Endothelial cell of umbilical vein (primary cell): ENCODE measurements around the gene TSPAN31. TPM values are rescaled to one million over a fixed set of nuclear protein-coding genes. Genes with fewer than 3 reads are reported as not detected.

Source experiments
- BruUV-seq: library from RNA; stranded (reverse); fragments of 400-500 nt; replicated peaks from 2 replicates; lab custom pipeline; 2021; lab: Mats Ljungman, UMichigan
- CTCF ChIA-PET: fragments of 300-600, 350-600 bp; sonication (Branson Sonifier 250); formaldehyde crosslinking; loops from one replicate; lab custom pipeline; 2021; ENCODE audit warnings: antibody characterized with exemption, inconsistent platforms; lab: Charles Lee
- POLR2A ChIA-PET: fragments of 300-600, 350-600 bp; sonication (Branson Sonifier 250); formaldehyde crosslinking; loops from one replicate; lab custom pipeline; 2021; ENCODE audit warnings: antibody characterized with exemption, inconsistent platforms; lab: Charles Lee
- DNase-seq: peaks from one replicate; pipeline ENCODE4 v3.0.0-alpha.2; 2011; ENCODE audit warnings: low read depth, low spot score
- FAIRE-seq: peaks from 2 replicates; lab custom pipeline; 2011; peaks lifted over from hg19 to GRCh38; lab: Jason Lieb, UNC
- H2AFZ ChIP-seq: 2 replicates; pipeline ENCODE4 v1.6.0; 2012; ENCODE audit warnings: low read depth, low read length, control low read depth, inconsistent platforms
- H3K27ac ChIP-seq: 2 replicates; pipeline ENCODE4 v1.5.1; 2011; ENCODE audit warnings: low read depth, mild to moderate bottlenecking, control low read depth, low read length, moderate library complexity; ENCODE audit not compliant: insufficient read depth
- H3K27me3 ChIP-seq, 2 experiments: 2 replicates each; pipeline versions ENCODE4 v1.6.0 to v1.6.1; 2011; ENCODE audit warnings: low read length in 2 of 2, mixed read lengths in 1 of 2; ENCODE audit not compliant: control insufficient read depth in 2 of 2, insufficient read depth in 2 of 2
- H3K36me3 ChIP-seq, 2 experiments: 2 replicates in 1 of 2; 3 replicates in 1 of 2; pipeline ENCODE4 v1.5.1; 2011; ENCODE audit warnings: low read length in 2 of 2, mild to moderate bottlenecking in 1 of 2, moderate library complexity in 1 of 2; ENCODE audit not compliant: control insufficient read depth in 2 of 2, insufficient read depth in 2 of 2; ENCODE audit errors: extremely low read depth in 1 of 2
- H3K4me1 ChIP-seq: 3 replicates; pipeline ENCODE4 v1.5.1; 2011; ENCODE audit warnings: mild to moderate bottlenecking, low read length; ENCODE audit not compliant: control insufficient read depth, insufficient read depth; ENCODE audit errors: extremely low read depth
- H3K4me2 ChIP-seq: 2 replicates; pipeline ENCODE4 v1.6.1; 2011; ENCODE audit warnings: low read length, control low read depth, mixed read lengths; ENCODE audit not compliant: insufficient read depth
- H3K4me3 ChIP-seq, 3 experiments: fragments of 200-600 bp in 1 of 3; sonication (generic), shearing (Covaris generic) in 1 of 3; replicated peaks in 1 of 3; 2 replicates each; pipeline ENCODE4 v1.5.1; 2011 to 2016; ENCODE audit warnings: control low read depth in 3 of 3, low read length in 3 of 3, mild to moderate bottlenecking in 2 of 3, inconsistent platforms in 1 of 3, low read depth in 1 of 3, moderate library complexity in 1 of 3; ENCODE audit not compliant: insufficient read depth in 1 of 3
- H3K79me2 ChIP-seq: 2 replicates; pipeline ENCODE4 v1.6.0; 2012; ENCODE audit warnings: low read length, inconsistent platforms; ENCODE audit not compliant: control insufficient read depth, insufficient read depth
- H3K9ac ChIP-seq: replicated peaks from 2 replicates; pipeline ENCODE3; 2011; ENCODE audit warnings: low read length, control low read depth; ENCODE audit not compliant: insufficient read depth; ENCODE audit errors: extremely low read depth
- H3K9me1 ChIP-seq: replicated peaks from 3 replicates; pipeline ENCODE4 v1.6.0; 2011; ENCODE audit warnings: mild to moderate bottlenecking, low read length; ENCODE audit not compliant: control insufficient read depth, insufficient read depth; ENCODE audit errors: extremely low read depth
- H3K9me3 ChIP-seq: replicated peaks from 2 replicates; pipeline ENCODE4 v1.5.1; 2012; ENCODE audit warnings: low read length, inconsistent platforms; ENCODE audit not compliant: control insufficient read depth, insufficient read depth
- H4K20me1 ChIP-seq: replicated peaks from 2 replicates; pipeline ENCODE3; 2011; ENCODE audit warnings: mild to moderate bottlenecking, low read length; ENCODE audit not compliant: control insufficient read depth, insufficient read depth; ENCODE audit errors: extremely low read depth
- CTCF ChIP-seq, 2 donors: IDR thresholded peaks; 1 replicate in 1 of 2; 2 replicates in 1 of 2; pipeline ENCODE4 v1.5.1; 2011; ENCODE audit warnings: low read length in 2 of 2, mild to moderate bottlenecking in 2 of 2, moderate library complexity in 2 of 2, control low read depth in 1 of 2, inconsistent platforms in 1 of 2, low read depth in 1 of 2; ENCODE audit not compliant: insufficient read depth in 1 of 2; ENCODE audit errors: extremely low read depth in 1 of 2
- EZH2 ChIP-seq: IDR thresholded peaks from 2 replicates; pipeline ENCODE4 v1.6.1; 2012; ENCODE audit warnings: borderline replicate concordance, low read depth, mild to moderate bottlenecking, moderate library complexity, low read length, inconsistent platforms; ENCODE audit not compliant: severe bottlenecking
- FOS ChIP-seq: IDR thresholded peaks from 2 replicates; pipeline ENCODE4 v1.6.1; 2011; ENCODE audit warnings: mild to moderate bottlenecking, low read length, moderate library complexity, borderline replicate concordance; ENCODE audit not compliant: insufficient read depth
- GATA2 ChIP-seq: IDR thresholded peaks from 2 replicates; pipeline ENCODE4 v1.7.0; 2011; ENCODE audit warnings: low read depth, mild to moderate bottlenecking, moderate library complexity, mixed read lengths, low read length; ENCODE audit not compliant: insufficient read length, insufficient read depth
- JUN ChIP-seq: IDR thresholded peaks from 2 replicates; pipeline ENCODE4 v1.6.1; 2011; ENCODE audit warnings: borderline replicate concordance, low read depth; ENCODE audit not compliant: insufficient read length, insufficient read depth
- MAX ChIP-seq: IDR thresholded peaks from 2 replicates; pipeline ENCODE4 v1.6.1; 2011; ENCODE audit not compliant: insufficient read depth, insufficient read length
- MYC ChIP-seq: IDR thresholded peaks from one replicate; pipeline ENCODE4 v1.6.1; 2011; ENCODE audit warnings: mild to moderate bottlenecking, low read depth, low read length
- POLR2A ChIP-seq: IDR thresholded peaks from 2 replicates; pipeline ENCODE4 v1.6.1; 2012; ENCODE audit warnings: low read depth, mild to moderate bottlenecking, control low read depth, low read length
- POLR2AphosphoS5 ChIP-seq: IDR thresholded peaks from 2 replicates; pipeline ENCODE4 v1.6.1; 2012; ENCODE audit warnings: low read depth, mild to moderate bottlenecking, control low read depth, low read length, moderate library complexity; ENCODE audit not compliant: insufficient read depth
- dilution Hi-C: fragments of 300-500 bp; cut with MboI; formaldehyde crosslinking; loops from one replicate; pipeline ENCODE4 v1.15.0; 2019; ENCODE audit warnings: low sequenced_read_pairs; ENCODE audit not compliant: extremely low pct_ligation_motif_present
- intact Hi-C: fragments of 100-400 bp; cut with micrococcal nuclease; formaldehyde crosslinking; loops from one replicate; pipeline ENCODE4 v1.10.0; 2022
- polyA plus RNA-seq, 4 experiments: library from polyadenylated mRNA; depleted of rRNA in 3 of 4; stranded (reverse) in 3 of 4; unstranded in 1 of 4; fragments of >200 nt; gene quantifications; 2 replicates each; pipeline versions ENCODE4 v1.2.1 to v1.2.3, GENCODE V29; 2011 to 2012; ENCODE audit warnings: missing spikeins in 1 of 4
- total RNA-seq: library from RNA; stranded (reverse); gene quantifications from 2 replicates; pipeline ENCODE4 v1.2.3, GENCODE V29; 2021

The TSPAN31 gene
- total and polyA plus RNA-seq, 2 donors (not counting 3 experiments of a cell fraction or from before 2014, with no cell fraction given), result 15.0 to 43.9 TPM

- POLR2A ChIA-PET, result no interaction called here
Observed at GRCh38 chr12:57727758-57728395, 17.0 kb upstream of the TSPAN31 start.

More at GRCh38 chr12:57727758-57728395, 17.0 kb upstream of the TSPAN31 start:
- dilution Hi-C loops (no loop called here), intact Hi-C loops (no loop called here)
- no peak overlapping the region for H3K27ac ChIP-seq
- H3K36me3 ChIP-seq, result no peaks in the 10 kb centered on the region
- H2AFZ ChIP-seq, result no peak overlapping the region
- TF ChIP-seq CTCF (IDR thresholded peaks at IDR 0.05; ENCODE audit: extremely low read depth in 1 of 2, insufficient read depth in 1 of 2, low read depth in 1 of 2, low read length in 2 of 2) (no peak), EZH2 (no peak), POLR2AphosphoS5 (no peak), MAX (no peak), POLR2A (no peak), FOS (no peak), GATA2 (no peak), JUN (no peak), MYC (no peak)
- H3K4me3 ChIP-seq, result no peak overlapping the region
- H3K9ac ChIP-seq, result no peak overlapping the region
- H3K9me1 ChIP-seq, result no peaks in the 10 kb centered on the region
- no peaks in the 10 kb centered on the region for H3K9me3 ChIP-seq
- H4K20me1 ChIP-seq, result no peaks in the 10 kb centered on the region
- FAIRE-seq (no peak), DNase-seq (no peak)
- H3K4me2 ChIP-seq, result no peak overlapping the region
- CTCF ChIA-PET, result interaction anchor here (2.3 to 4.6 kb wide), 2 partner anchors 9 to 14 kb away, joined by 9 to 48 read pairs; partner anchors contain the start of gene AGAP2
- H3K79me2 ChIP-seq, result no peaks in the 10 kb centered on the region
- peaks cover 7 to 21% of the 10 kb centered on the region in 2 experiments for H3K27me3 ChIP-seq
- BruUV-seq, result no TSS peak
- peaks cover 7% of the 10 kb centered on the region for H3K4me1 ChIP-seq
